SK-N-SH (cell line): ENCODE data around the gene ANO2.

Source experiments
- CHD2 ChIP-seq: fragments of 150-350 bp; IDR thresholded peaks from 2 replicates; pipeline ENCODE4 v1.6.1; 2018; ENCODE audit warnings: low read length; ENCODE audit not compliant: partially characterized antibody
- EP300 ChIP-seq, 2 experiments: IDR thresholded peaks; 2 replicates each; pipeline versions ENCODE4 v1.4.0 to v1.6.1; 2012; ENCODE audit warnings: borderline replicate concordance in 1 of 2, low read depth in 1 of 2, low read length in 1 of 2
- EZH2phosphoT487 ChIP-seq: fragments of 200-600 bp; sonication (generic); IDR thresholded peaks from 2 replicates; pipeline ENCODE4 v1.6.1; 2017; ENCODE audit warnings: low read depth, mixed run types, mild to moderate bottlenecking, antibody characterized with exemption, moderate library complexity, borderline replicate concordance
- FOXM1 ChIP-seq: IDR thresholded peaks from 2 replicates; pipeline ENCODE4 v1.4.0; 2012; ENCODE audit warnings: low read depth, mild to moderate bottlenecking
- ZBTB33 ChIP-seq: IDR thresholded peaks from 2 replicates; pipeline ENCODE4 v1.4.0; 2012; ENCODE audit warnings: low read depth, borderline replicate concordance
- TF ChIP-seq, protein P1 (sequence below): fragments of 200-600 bp; sonication (generic); IDR thresholded peaks from 2 replicates; pipeline ENCODE4 v1.6.1; 2017; ENCODE audit warnings: antibody characterized with exemption, mild to moderate bottlenecking, moderate library complexity

DNA sequence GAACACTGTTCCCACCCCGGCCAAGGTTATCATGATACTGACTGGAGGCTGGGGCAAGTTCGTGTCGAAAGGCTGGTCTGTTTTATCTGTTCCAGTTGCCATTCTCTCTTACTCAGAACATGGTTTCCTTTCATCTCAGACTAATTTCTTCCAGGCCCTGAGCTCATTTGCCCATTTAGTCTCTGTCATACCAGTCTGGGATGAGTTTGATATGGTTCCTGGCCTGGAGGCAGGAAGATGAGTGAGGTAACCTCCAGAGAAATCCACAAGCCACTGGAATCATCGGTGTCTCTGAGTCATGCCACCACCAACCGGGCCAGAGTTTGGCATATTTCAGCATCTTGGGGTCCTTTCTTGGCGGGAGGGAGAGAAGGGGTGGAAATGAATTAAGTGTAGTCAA, 398.4 kb downstream of the ANO2 start:
- no peak for TF ChIP-seq ZBTB33
- no peak for TF ChIP-seq FOXM1
- TF ChIP-seq, protein P1, sequence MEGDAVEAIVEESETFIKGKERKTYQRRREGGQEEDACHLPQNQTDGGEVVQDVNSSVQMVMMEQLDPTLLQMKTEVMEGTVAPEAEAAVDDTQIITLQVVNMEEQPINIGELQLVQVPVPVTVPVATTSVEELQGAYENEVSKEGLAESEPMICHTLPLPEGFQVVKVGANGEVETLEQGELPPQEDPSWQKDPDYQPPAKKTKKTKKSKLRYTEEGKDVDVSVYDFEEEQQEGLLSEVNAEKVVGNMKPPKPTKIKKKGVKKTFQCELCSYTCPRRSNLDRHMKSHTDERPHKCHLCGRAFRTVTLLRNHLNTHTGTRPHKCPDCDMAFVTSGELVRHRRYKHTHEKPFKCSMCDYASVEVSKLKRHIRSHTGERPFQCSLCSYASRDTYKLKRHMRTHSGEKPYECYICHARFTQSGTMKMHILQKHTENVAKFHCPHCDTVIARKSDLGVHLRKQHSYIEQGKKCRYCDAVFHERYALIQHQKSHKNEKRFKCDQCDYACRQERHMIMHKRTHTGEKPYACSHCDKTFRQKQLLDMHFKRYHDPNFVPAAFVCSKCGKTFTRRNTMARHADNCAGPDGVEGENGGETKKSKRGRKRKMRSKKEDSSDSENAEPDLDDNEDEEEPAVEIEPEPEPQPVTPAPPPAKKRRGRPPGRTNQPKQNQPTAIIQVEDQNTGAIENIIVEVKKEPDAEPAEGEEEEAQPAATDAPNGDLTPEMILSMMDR = no peak
- TF ChIP-seq EZH2phosphoT487 = no peak
- no peak for TF ChIP-seq EP300 (IDR thresholded peaks at IDR 0.05; ENCODE audit: borderline replicate concordance in 1 of 2, low read depth in 1 of 2, low read length in 1 of 2)
- no peak for TF ChIP-seq CHD2
